Activated CD4-positive, CD25-positive, alpha-beta regulatory T cell treated with anti-CD3 and anti-CD28 coated beads, Interleukin-2, amount 50 U/mL, for 72 hours (primary cell): ENCODE results near the gene C11orf42.

Source experiments
- DNase-seq: peaks from one replicate; pipeline ENCODE4 v3.0.0; 2021

The C11orf42 gene

DNA sequence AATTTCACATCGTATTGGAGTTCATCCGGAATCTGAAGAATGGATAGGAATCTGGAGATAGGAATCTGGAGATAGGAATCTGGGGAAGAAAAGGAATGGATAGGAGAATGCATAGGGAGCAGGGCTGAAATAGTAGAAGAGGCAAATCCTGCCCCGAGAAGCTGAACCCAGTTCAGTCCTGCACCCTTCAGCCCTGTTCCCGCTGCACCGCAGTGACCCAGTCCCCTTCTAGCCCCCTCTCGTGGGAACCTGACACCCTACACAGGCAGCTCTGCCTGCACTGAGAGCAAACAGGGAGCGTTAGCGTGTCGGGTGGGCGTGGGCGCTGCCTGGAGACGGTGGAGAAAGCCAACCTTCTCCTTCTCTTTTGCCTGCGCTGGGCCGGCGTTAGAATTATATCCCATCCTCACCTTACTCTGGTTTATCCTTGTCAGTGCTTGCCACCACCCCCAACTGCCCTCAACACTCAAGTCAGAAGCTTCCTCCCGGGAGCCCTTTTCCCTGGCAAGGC, 53.3 kb downstream of the C11orf42 start:
- no peak for DNase-seq

DNA sequence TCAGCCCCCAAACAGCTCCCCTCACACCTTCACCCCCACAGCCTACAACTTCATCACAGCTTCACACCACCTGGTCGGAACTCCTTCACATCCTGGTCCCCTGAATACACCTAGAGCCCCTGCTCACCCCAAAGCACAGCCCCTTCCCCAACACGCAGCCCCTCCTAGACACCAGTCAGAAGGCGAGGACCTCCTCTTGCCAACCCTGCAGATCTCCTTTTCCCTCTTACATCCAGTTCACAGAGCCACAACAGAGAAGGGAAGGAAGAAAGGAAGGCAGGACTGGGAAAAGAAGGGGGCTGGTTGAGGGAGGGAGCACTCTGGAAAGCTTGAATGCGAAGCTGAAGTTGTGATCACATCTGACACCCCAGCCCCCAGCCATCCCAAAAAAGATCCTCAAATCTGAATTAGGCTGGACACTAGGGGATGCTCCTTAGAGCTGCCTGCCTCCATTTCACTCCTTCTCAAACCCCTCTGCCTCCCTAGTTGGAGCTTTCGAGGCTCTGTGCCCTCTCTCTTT, 54.9 kb downstream of the C11orf42 start:
- DNase-seq: no peak
